Activated CD8-positive, alpha-beta T cell treated with anti-CD3 and anti-CD28 coated beads for 36 hours (primary cell): ENCODE data around the gene CENPS. TPM values are rescaled to one million over a fixed set of nuclear protein-coding genes. Genes with fewer than 3 reads are reported as not detected.

Source experiments
- ATAC-seq: fragments of 200-7000 bp; cut with Tn5 transposase; one replicate; pipeline ENCODE4 v1.10.0; 2021; ENCODE audit warnings: mild to moderate bottlenecking, moderate library complexity
- CTCF ChIA-PET: fragments of 350-600 bp; sonication (Branson Sonifier 250); formaldehyde crosslinking; loops from one replicate; lab custom pipeline; 2021; ENCODE audit warnings: antibody characterized with exemption; lab: Charles Lee
- POLR2A ChIA-PET: fragments of 350-600 bp; sonication (Branson Sonifier 250); formaldehyde crosslinking; loops from one replicate; lab custom pipeline; 2021; ENCODE audit warnings: antibody characterized with exemption; lab: Charles Lee
- DNase-seq: peaks from one replicate; pipeline ENCODE4 v3.0.0-alpha.2; 2020
- H3K27ac Mint-ChIP-seq: one replicate; pipeline ENCODE4 v1.8.0; 2021; ENCODE audit warnings: mild to moderate bottlenecking, mixed read lengths
- H3K27me3 Mint-ChIP-seq: one replicate; pipeline ENCODE4 v1.8.0; 2021; ENCODE audit warnings: mixed read lengths
- H3K36me3 Mint-ChIP-seq: one replicate; pipeline ENCODE4 v1.8.0; 2021; ENCODE audit warnings: low read depth, mixed read lengths
- H3K4me1 Mint-ChIP-seq: one replicate; pipeline ENCODE4 v1.8.0; 2021; ENCODE audit warnings: low read depth, mixed read lengths
- H3K4me3 Mint-ChIP-seq: one replicate; pipeline ENCODE4 v1.8.0; 2021; ENCODE audit warnings: mild to moderate bottlenecking, moderate library complexity, mixed read lengths
- H3K9me3 Mint-ChIP-seq: one replicate; pipeline ENCODE4 v1.8.0; 2021; ENCODE audit warnings: mixed read lengths
- intact Hi-C: fragments of 100-400 bp; cut with micrococcal nuclease; formaldehyde crosslinking; loops from one replicate; pipeline ENCODE4 v1.10.0; 2022
- total RNA-seq, 2 experiments: library from RNA; stranded (reverse); gene quantifications; one replicate each; pipeline ENCODE4 v1.2.3, GENCODE V29; 2021
- TF ChIP-seq, protein P1 (sequence below): fragments of 200-600 bp; IDR thresholded peaks from one replicate; pipeline ENCODE4 v1.8.0; 2022; ENCODE audit warnings: antibody characterized with exemption, mild to moderate bottlenecking

CENPS gene
- total RNA-seq, 2 experiments from 2014 or later, result 18.3 to 19.4 TPM

DNA sequence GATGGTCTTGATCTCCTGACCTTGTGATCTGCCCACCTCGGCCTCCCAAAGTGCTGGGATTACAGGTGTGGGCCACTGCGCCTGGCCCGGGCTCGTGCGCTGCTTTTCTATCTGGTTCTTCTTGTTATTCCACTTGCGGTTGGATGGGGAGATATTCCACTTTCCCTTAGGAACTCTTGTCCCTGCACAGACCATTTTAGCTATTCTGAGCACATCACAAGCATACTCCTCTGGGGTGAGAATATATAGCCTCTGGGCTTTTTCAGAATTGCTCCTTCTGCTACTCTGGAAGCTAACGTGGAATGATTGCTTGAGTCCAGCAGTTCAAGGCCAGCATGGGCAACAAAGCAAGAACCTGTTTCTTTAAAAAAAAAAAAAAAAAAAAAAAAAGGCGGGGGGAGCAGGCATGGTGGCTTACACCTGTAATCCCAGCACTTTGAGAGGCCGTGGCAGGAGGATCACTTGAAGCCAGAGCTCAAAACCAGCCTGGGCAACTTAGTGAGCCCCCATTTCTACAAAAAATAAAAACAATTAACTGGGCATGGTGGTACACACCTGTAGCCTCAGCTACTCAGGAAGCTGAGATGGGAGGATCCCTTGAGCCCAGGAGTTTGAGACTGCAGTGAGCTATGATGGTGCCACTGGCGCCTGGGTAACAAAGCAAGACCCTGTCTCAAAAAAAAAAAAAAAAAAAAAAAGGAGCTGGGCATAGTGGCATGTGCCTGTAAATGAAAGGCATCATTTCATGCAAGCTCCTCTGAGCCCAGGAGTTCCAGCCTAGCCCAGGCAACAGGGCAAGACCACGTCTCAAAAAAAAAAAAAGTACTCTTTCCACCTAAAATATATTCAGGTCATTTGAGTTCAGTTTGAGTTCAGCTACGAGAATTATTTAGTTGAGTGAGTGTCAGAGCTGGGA lies 43.2 kb upstream of the CENPS start:
- TF ChIP-seq, protein P1, sequence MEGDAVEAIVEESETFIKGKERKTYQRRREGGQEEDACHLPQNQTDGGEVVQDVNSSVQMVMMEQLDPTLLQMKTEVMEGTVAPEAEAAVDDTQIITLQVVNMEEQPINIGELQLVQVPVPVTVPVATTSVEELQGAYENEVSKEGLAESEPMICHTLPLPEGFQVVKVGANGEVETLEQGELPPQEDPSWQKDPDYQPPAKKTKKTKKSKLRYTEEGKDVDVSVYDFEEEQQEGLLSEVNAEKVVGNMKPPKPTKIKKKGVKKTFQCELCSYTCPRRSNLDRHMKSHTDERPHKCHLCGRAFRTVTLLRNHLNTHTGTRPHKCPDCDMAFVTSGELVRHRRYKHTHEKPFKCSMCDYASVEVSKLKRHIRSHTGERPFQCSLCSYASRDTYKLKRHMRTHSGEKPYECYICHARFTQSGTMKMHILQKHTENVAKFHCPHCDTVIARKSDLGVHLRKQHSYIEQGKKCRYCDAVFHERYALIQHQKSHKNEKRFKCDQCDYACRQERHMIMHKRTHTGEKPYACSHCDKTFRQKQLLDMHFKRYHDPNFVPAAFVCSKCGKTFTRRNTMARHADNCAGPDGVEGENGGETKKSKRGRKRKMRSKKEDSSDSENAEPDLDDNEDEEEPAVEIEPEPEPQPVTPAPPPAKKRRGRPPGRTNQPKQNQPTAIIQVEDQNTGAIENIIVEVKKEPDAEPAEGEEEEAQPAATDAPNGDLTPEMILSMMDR, result no peak
- Mint-ChIP-seq H3K9me3 (no peaks in the 10 kb centered on the region), H3K4me3 (no peak overlapping the region), H3K27me3 (no peaks in the 10 kb centered on the region), H3K36me3 (no peaks in the 10 kb centered on the region), H3K27ac (no peak overlapping the region), H3K4me1 (peaks cover 3% of the 10 kb centered on the region)
- ChIA-PET POLR2A (interaction anchor here (1.8 kb wide), 1 partner anchor 12 kb away, joined by 6 read pairs; the partner anchor contains the start of gene PGD), CTCF (interaction anchor here (2.6 kb wide), 1 partner anchor 10 kb away, joined by 10 read pairs; no protein-coding TSS in a partner anchor)
- intact Hi-C loops, result no loop called here
- ATAC-seq (no peak), DNase-seq (no peak)

DNA sequence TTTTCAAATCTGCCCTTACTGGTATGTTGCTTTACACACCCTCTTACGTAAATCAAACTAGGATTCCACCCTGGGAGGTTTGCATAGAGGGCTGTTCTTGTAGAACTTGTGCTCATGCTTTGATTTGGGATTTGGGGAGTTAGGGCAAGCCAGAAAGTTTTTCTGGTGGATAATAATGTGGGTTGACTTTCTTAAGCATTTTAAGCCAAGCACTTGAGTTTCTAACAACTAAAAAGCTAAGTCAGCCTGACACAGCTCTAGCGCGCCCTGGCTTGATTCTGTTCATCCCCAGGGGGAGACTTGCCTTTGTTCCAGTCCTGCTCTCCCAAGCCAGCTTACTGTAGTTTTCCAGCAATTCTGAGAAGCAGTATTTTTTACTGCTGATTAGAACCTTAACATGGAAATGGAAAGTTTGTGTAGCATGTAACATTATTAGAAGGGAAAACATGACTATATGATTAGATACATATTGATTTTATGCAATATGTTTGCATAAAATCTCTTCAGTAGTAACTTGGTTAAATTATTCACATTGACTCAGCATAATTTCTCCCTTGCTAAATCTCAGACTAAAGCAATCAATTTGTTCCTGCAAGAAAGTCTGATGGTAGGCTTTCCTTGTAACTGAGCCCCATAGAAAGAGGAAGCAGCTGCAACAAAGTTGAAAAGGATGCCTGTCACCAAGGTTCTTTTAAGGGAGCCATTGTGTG lies 42.4 kb upstream of the CENPS start:
- ATAC-seq (no peak), DNase-seq (no peak)
- Mint-ChIP-seq H3K9me3 (no peaks in the 10 kb centered on the region), H3K4me3 (no peak overlapping the region), H3K4me1 (peaks cover 3% of the 10 kb centered on the region), H3K27ac (no peak overlapping the region), H3K36me3 (no peaks in the 10 kb centered on the region), H3K27me3 (no peaks in the 10 kb centered on the region)
- TF ChIP-seq, protein P1, result no peak
- POLR2A ChIA-PET, result interaction anchor here (1.8 kb wide), 1 partner anchor 11 kb away, joined by 6 read pairs; the partner anchor contains the start of gene PGD
- CTCF ChIA-PET, result interaction anchor here (1.0 to 2.6 kb wide), 3 partner anchors 10 to 179 kb away, joined by 4 to 10 read pairs (median 4); partner anchors contain the start of gene PGD
- intact Hi-C loops, result no loop called here

DNA sequence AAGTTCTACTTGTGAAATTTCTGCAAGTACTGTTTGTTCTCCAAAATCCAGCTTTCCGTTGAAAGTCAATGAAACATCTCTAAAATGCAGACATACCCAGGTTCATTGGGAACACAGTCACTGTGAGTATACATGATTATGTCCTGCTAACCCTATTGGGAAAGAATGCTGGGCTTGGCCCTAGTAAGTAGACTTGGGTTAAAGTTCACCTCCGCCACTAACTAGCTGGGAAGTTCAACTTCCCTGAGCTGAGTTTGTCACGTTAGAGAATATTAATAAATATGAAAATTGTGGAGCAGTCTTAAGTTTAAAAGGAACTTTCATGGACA lies 41.9 kb upstream of the CENPS start:
- no peaks in the 10 kb centered on the region for H3K36me3 Mint-ChIP-seq
- intact Hi-C loops, result no loop called here
- ATAC-seq (no peak), DNase-seq (no peak)
- H3K4me3 Mint-ChIP-seq, result no peak overlapping the region
- ChIA-PET POLR2A (interaction anchor here (1.8 kb wide), 1 partner anchor 11 kb away, joined by 6 read pairs; the partner anchor contains the start of gene PGD), CTCF (interaction anchor here (1.0 to 2.6 kb wide), 3 partner anchors 11 to 179 kb away, joined by 4 to 10 read pairs (median 4); partner anchors contain the start of gene PGD)
- H3K27me3 Mint-ChIP-seq, result no peaks in the 10 kb centered on the region
- H3K27ac Mint-ChIP-seq, result no peak overlapping the region
- peaks cover 3% of the 10 kb centered on the region for H3K4me1 Mint-ChIP-seq
- no peaks in the 10 kb centered on the region for H3K9me3 Mint-ChIP-seq
- TF ChIP-seq, protein P1, result no peak

DNA sequence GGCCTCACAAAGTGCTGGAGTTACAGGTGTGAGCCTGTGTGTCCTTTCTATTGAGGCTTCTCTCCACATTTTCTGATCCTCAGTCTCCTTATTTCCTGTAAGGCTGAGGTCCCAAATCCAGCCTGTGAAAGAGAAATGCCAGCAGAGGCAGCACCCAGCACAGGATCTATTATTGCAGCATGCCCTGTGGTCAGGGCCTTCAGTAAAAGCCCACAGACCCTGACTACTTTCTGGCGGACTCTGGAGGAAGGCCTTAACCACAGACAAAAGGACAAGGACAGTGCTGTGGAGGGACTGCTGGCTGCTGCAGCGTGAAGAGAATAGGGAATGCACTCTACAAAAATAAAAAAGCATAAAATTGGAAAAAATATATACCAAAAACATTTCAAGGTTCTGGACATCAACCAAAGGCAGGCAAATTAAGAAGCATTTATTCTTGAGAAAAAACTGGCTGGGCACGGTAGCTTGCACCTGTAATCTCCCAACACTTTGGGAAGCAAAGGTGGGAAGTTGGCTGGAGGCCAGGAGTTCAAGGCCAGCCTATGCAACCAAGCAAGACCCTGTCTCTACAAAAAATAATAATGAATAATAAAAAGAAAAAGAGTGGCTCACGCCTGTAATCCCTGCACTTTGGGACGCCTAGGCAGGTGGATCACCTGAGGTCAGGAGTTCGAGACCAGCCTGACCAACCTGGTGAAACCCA lies 40.8 kb upstream of the CENPS start:
- ChIA-PET CTCF (interaction anchor here (0.6 to 2.6 kb wide), 3 partner anchors 12 to 119 kb away, joined by 3 to 10 read pairs (median 5); no protein-coding TSS in a partner anchor), POLR2A (no interaction called here)
- Mint-ChIP-seq H3K4me3 (no peak overlapping the region), H3K27me3 (no peaks in the 10 kb centered on the region), H3K27ac (no peak overlapping the region), H3K9me3 (peaks cover 3% of the 10 kb centered on the region), H3K36me3 (no peaks in the 10 kb centered on the region), H3K4me1 (peaks cover 3% of the 10 kb centered on the region)
- intact Hi-C loops, result no loop called here
- DNase-seq (no peak), ATAC-seq (no peak)
- TF ChIP-seq, protein P1, result no peak
